Fibroblast of lung (primary cell): ENCODE measurements around the gene SCARF1. TPM values are rescaled to one million over a fixed set of nuclear protein-coding genes. Genes with fewer than 3 reads are reported as not detected.
A peak's percentile ranks its signal among the peaks of the same experiment; 100 is the strongest.

Source experiments
- DNase-seq, 2 donors: peaks; one replicate each; pipeline versions ENCODE4 v3.0.0 to v3.0.0-alpha.2; 2010; ENCODE audit warnings: low read depth in 2 of 2
- H2AFZ ChIP-seq: 2 replicates; pipeline ENCODE4 v1.5.1; 2012; ENCODE audit warnings: low read length, control low read depth, inconsistent platforms
- H3K27ac ChIP-seq: 2 replicates; pipeline ENCODE4 v1.5.1; 2011; ENCODE audit warnings: low read length, control low read depth; ENCODE audit not compliant: insufficient read depth
- H3K27me3 ChIP-seq: 2 replicates; pipeline ENCODE4 v1.5.1; 2011; ENCODE audit warnings: mild to moderate bottlenecking, low read length; ENCODE audit not compliant: control insufficient read depth, insufficient read depth
- H3K36me3 ChIP-seq: 2 replicates; pipeline ENCODE4 v1.5.1; 2011; ENCODE audit warnings: low read length; ENCODE audit not compliant: control insufficient read depth, insufficient read depth
- H3K4me1 ChIP-seq: 2 replicates; pipeline ENCODE4 v1.5.1; 2011; ENCODE audit warnings: low read length; ENCODE audit not compliant: control insufficient read depth, insufficient read depth; ENCODE audit errors: extremely low read depth
- H3K4me2 ChIP-seq: 2 replicates; pipeline ENCODE4 v1.5.1; 2011; ENCODE audit warnings: low read length, control low read depth; ENCODE audit not compliant: insufficient read depth; ENCODE audit errors: extremely low read depth
- H3K4me3 ChIP-seq, 4 experiments: fragments of 200-600 bp in 1 of 4; sonication (generic) in 1 of 4; replicated peaks in 1 of 4; 2 replicates each; pipeline ENCODE4 v1.5.1; 2011 to 2016; ENCODE audit warnings: low read length in 4 of 4, low read depth in 3 of 4, mild to moderate bottlenecking in 3 of 4, control low read depth in 2 of 4, inconsistent platforms in 1 of 4, mixed read lengths in 1 of 4; ENCODE audit not compliant: insufficient read depth in 1 of 4; ENCODE audit errors: control extremely low read depth in 1 of 4
- H3K79me2 ChIP-seq: 2 replicates; pipeline ENCODE4 v1.5.1; 2012; ENCODE audit warnings: mild to moderate bottlenecking, low read length, inconsistent platforms; ENCODE audit not compliant: control insufficient read depth, insufficient read depth
- H3K9ac ChIP-seq: 2 replicates; pipeline ENCODE4 v1.5.1; 2011; ENCODE audit warnings: mild to moderate bottlenecking, low read length, control low read depth; ENCODE audit not compliant: insufficient read depth
- H3K9me3 ChIP-seq: 2 replicates; pipeline ENCODE4 v1.5.1; 2012; ENCODE audit warnings: low read depth, low read length; ENCODE audit not compliant: control insufficient read depth, insufficient read depth
- H4K20me1 ChIP-seq: 2 replicates; pipeline ENCODE4 v1.5.1; 2011; ENCODE audit warnings: low read length; ENCODE audit not compliant: control insufficient read depth, insufficient read depth; ENCODE audit errors: extremely low read depth
- EZH2 ChIP-seq: IDR thresholded peaks from 2 replicates; pipeline ENCODE4 v1.5.1; 2012; ENCODE audit warnings: low read length, control low read depth, mild to moderate bottlenecking; ENCODE audit errors: missing control alignments
- polyA plus RNA-seq, 2 donors: library from polyadenylated mRNA; depleted of rRNA in 1 of 2; stranded (reverse) in 1 of 2; unstranded in 1 of 2; fragments of >200 nt; gene quantifications; 2 replicates each; pipeline ENCODE4 v1.2.1, GENCODE V29; 2011 to 2012; ENCODE audit warnings: missing spikeins in 1 of 2
- total RNA-seq: library from RNA; depleted of rRNA; stranded (reverse); fragments of >200 nt; gene quantifications from 2 replicates; pipeline ENCODE4 v1.2.1, GENCODE V29; 2014
- TF ChIP-seq, protein P1 (sequence below), 2 donors: IDR thresholded peaks in 1 of 2; conservative IDR thresholded peaks in 1 of 2; 1 replicate in 1 of 2; 2 replicates in 1 of 2; pipeline ENCODE4 v1.5.1; 2011 to 2012; ENCODE audit warnings: low read length in 2 of 2, control low read depth in 1 of 2, inconsistent platforms in 1 of 2, low read depth in 1 of 2, mild to moderate bottlenecking in 1 of 2

Gene SCARF1
- total and polyA plus RNA-seq, 2 donors (not counting 1 experiment from before 2014, with no cell fraction given) = 0.99 to 2.4 TPM

DNA sequence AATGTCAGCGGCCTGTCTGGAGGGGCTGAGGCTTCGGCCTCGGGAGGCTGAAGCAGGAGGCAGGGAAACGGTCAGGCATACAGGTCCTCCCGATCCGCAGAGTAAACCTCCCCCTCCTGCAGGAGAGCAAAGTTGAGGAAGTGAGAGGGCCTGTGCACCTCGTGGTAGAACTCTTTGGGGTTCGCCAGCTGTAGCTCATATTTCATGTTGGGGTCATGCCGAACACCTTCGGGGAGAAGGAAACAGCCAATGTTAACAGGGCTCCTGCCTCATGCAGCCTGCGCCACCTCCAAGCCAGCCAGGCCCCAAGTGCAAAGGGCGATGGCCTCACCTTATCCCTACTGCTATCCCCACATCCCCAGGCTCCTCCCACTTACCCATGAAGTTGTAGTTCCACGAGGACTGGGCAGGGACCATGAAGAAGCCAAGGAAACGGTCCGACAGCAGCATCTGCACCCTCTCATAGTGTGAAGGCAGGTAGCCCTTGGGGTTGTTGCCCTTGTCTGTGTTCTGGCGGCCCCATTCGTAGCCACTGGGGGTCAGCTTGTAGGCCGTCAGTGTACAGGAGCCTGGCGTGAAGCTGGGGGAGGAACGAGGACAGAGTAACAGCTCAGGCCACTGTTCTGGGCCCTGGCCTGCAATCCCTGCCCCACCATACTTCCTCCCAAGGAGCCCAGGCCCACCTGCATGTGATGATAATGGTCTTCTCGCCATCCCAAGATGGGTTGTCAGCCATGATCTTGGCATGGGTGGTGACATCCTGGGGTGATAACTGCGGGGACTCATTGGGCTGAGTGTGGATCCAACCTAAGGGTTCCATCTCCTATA is 5.4 kb upstream of the SCARF1 start:
- H4K20me1 ChIP-seq = no peaks in the 10 kb centered on the region
- peaks cover 28% of the 10 kb centered on the region for H3K36me3 ChIP-seq
- no peaks in the 10 kb centered on the region for H3K79me2 ChIP-seq
- no peaks in the 10 kb centered on the region for H3K9me3 ChIP-seq
- H3K9ac ChIP-seq = no peak overlapping the region
- H3K4me2 ChIP-seq = no peak overlapping the region
- H2AFZ ChIP-seq = no peak overlapping the region
- peaks cover 14% of the 10 kb centered on the region for H3K4me1 ChIP-seq
- DNase-seq = no peak
- H3K27ac ChIP-seq = no peak overlapping the region
- no peak overlapping the region for H3K4me3 ChIP-seq
- H3K27me3 ChIP-seq = no peaks in the 10 kb centered on the region
- TF ChIP-seq EZH2 = no peak
- TF ChIP-seq, protein P1, sequence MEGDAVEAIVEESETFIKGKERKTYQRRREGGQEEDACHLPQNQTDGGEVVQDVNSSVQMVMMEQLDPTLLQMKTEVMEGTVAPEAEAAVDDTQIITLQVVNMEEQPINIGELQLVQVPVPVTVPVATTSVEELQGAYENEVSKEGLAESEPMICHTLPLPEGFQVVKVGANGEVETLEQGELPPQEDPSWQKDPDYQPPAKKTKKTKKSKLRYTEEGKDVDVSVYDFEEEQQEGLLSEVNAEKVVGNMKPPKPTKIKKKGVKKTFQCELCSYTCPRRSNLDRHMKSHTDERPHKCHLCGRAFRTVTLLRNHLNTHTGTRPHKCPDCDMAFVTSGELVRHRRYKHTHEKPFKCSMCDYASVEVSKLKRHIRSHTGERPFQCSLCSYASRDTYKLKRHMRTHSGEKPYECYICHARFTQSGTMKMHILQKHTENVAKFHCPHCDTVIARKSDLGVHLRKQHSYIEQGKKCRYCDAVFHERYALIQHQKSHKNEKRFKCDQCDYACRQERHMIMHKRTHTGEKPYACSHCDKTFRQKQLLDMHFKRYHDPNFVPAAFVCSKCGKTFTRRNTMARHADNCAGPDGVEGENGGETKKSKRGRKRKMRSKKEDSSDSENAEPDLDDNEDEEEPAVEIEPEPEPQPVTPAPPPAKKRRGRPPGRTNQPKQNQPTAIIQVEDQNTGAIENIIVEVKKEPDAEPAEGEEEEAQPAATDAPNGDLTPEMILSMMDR (conservative IDR thresholded peaks at IDR 0.05 in 1 of 2, IDR thresholded peaks at IDR 0.05 in 1 of 2; ENCODE audit: low read depth in 1 of 2, low read length in 2 of 2) = no peak

DNA sequence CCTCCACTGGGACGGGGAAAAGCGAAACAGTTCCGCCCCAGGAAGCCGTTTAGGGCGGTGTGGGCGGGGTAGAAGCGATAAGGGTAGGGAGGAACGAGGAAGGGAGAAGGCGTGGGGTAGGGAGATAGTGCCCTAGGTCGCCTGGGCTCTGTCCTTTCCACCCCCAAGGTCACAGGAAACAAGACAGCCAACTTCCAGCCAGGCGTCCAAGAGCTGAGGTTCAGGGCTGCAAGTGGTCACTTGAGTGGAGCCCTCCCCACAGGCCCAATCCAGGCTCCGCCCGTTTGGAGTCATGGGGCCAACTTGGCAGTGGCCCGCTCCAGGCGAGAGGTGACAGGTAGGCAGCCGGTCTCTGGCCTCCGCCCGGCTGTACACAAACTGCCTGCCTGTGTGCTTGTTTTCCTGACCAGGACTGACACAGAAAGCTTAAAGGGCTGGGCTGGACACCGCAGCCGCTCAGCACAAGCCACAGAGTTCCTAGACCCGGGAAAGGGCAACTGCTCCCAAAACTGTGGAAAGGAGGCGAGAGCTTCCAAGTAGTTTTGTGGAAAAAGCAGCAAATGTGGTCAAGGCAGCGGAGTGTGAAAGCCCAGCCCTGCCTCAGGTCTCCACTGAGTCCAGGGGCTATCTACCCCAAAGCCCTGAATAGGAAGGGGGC is 4.4 kb upstream of the SCARF1 start, which contains the start of gene RILP:
TSS of gene RILP (minus strand) at position 23 of the 658 bp plus-strand sequence. CDS start 62 bp downstream, outside the sequence.
- Histone ChIP-seq H3K9me3 (no peaks in the 10 kb centered on the region), H3K4me2 (peak within 1 kb of the TSS; percentile 95), H3K27ac (peak within 1 kb of the TSS; percentile 77), H3K4me1 (peaks cover 15% of the 10 kb centered on the region), H3K9ac (peak within 1 kb of the TSS; percentile 67), H3K27me3 (no peaks in the 10 kb centered on the region), H3K36me3 (peaks cover 26% of the 10 kb centered on the region), H3K4me3 (peak within 1 kb of the TSS; percentile 38 to 65 (median 54)), H2AFZ (peak within 1 kb of the TSS; percentile 69), H4K20me1 (no peaks in the 10 kb centered on the region), H3K79me2 (no peaks in the 10 kb centered on the region)
- peak; percentile 40 to 42 for DNase-seq
- TF ChIP-seq, protein P1 (conservative IDR thresholded peaks at IDR 0.05 in 1 of 2, IDR thresholded peaks at IDR 0.05 in 1 of 2; ENCODE audit: low read depth in 1 of 2, low read length in 2 of 2) = no peak
- no peak for TF ChIP-seq EZH2
